GM12892 (cell line): ENCODE measurements around the gene MRPL28.
"Not testable (repeated sequence)": the region's sequence is repeated elsewhere in the genome, so short reads cannot be mapped to it uniquely, and the experiment has no call there.

Experiments
- POLR2AphosphoS5 ChIP-seq: IDR thresholded peaks from 2 replicates; pipeline ENCODE4 v1.6.1; 2011; ENCODE audit warnings: low read depth, low read length, control low read depth
- TAF1 ChIP-seq: IDR thresholded peaks from 2 replicates; pipeline ENCODE4 v1.6.1; 2011; ENCODE audit warnings: low read depth, mild to moderate bottlenecking, control low read depth, low read length, borderline replicate concordance

DNA sequence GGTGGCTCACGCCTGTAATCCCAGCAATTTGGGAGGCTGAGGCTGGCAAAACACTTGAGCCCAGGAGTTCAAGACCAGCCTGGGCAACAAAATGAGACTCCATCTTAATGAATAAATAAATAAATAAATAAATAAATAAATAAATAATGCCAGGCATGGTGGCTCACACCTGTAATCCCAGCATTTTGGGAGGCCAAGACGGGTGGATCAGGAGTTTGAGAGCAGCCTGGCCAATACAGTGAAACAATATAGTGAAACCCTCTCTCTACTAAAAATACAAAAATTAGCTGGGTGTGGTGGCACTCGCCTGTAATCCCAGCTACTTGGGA, 44.8 kb upstream of the MRPL28 start:
- not testable (repeated sequence) for TF ChIP-seq POLR2AphosphoS5, TAF1
